ENCODE measurements around the gene NLGN2. TPM values are rescaled to one million over a fixed set of nuclear protein-coding genes. Genes with fewer than 3 reads are reported as not detected.

NLGN2 gene
- total and polyA plus RNA-seq, 2 of the 8 experiments (the other 6 are each of a cell fraction or from before 2014, with no cell fraction given) = 21.2 to 62.8 TPM

DNA sequence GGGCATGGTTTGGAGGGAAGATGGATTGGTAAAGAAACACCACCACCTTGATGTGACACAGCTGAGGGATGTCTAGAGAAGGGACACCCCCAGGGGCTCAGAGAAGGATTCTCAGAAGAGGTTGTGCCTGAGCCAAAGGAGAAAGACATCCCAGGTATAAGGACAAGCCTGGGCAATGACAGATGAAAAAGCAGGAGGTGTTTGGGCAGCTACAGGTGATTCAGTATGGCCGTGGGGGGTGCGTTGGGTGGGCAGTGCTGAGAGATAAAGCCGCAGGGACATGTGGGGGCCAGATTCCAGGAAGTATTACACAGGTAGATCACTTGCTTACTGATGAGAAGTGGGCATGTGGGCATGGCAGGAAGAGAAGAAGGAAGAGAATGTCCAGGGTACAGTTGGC, 45.7 kb upstream of the NLGN2 start:
- Histone ChIP-seq H3K4me2 (ENCODE audit: insufficient read depth in 1 of 2, low read depth in 2 of 2, low read length in 2 of 2) (no peak overlapping the region), H4K91ac (replicated peaks; ENCODE audit: insufficient read length, low read length) (no peak overlapping the region), H3K9ac (replicated peaks in 1 of 4; ENCODE audit: extremely low read depth in 1 of 4, low read depth in 3 of 4, low read length in 3 of 4) (no peak overlapping the region), H3K36me3 (ENCODE audit: control insufficient read depth in 2 of 4, insufficient read depth in 4 of 4, low read length in 3 of 4) (no peaks in the 10 kb centered on the region), H3K79me1 (ENCODE audit: low read depth, low read length) (no peaks in the 10 kb centered on the region), H3K4me1 (replicated peaks in 1 of 4; ENCODE audit: control insufficient read depth in 3 of 4, insufficient read depth in 4 of 4, low read length in 3 of 4) (peaks cover 0 to 1% (median under 1%) of the 10 kb centered on the region in 4 experiments; a peak in 3 of 7 replicates), H2BK5ac (ENCODE audit: low read depth, low read length) (no peak overlapping the region), H3K23me2 (ENCODE audit: low read depth, low read length) (no peaks in the 10 kb centered on the region), H3K27me3 (replicated peaks in 1 of 4; ENCODE audit: control insufficient read depth in 3 of 4, extremely low read depth in 1 of 4, insufficient read depth in 3 of 4, low read length in 3 of 4) (no peaks in the 10 kb centered on the region), H4K8ac (ENCODE audit: extremely low read depth, insufficient read depth, low read length) (no peak overlapping the region), H4K20me1 (replicated peaks in 1 of 2; ENCODE audit: control insufficient read depth in 1 of 2, insufficient read depth in 2 of 2, low read length in 2 of 2) (no peaks in the 10 kb centered on the region), H3K4me3 (ENCODE audit: extremely low read depth in 1 of 4, insufficient read depth in 2 of 4, low read depth in 3 of 4, low read length in 4 of 4) (no peak overlapping the region), H4K5ac (ENCODE audit: insufficient read length, low read depth, low read length) (no peak overlapping the region), H3K56ac (replicated peaks; ENCODE audit: insufficient read length, low read depth, low read length) (no peak overlapping the region), H3K4ac (replicated peaks; ENCODE audit: insufficient read length, low read depth, low read length) (no peak overlapping the region), H3K23ac (ENCODE audit: insufficient read length) (no peak overlapping the region), H2BK12ac (ENCODE audit: low read depth, low read length) (no peak overlapping the region), H3K14ac (ENCODE audit: insufficient read length) (no peak overlapping the region), H2BK15ac (ENCODE audit: low read length) (no peak overlapping the region), H3K18ac (ENCODE audit: extremely low read depth, low read length) (no peak overlapping the region), H2BK120ac (replicated peaks; ENCODE audit: low read depth, low read length) (no peak overlapping the region), H2AK5ac (ENCODE audit: low read depth, low read length) (no peak overlapping the region), H2AFZ (ENCODE audit: low read length) (no peak overlapping the region), H3K9me3 (ENCODE audit: insufficient read depth in 2 of 2, low read depth in 1 of 2, low read length in 1 of 2) (no peaks in the 10 kb centered on the region), H2BK20ac (ENCODE audit: low read length) (no peak overlapping the region), H3K27ac (ENCODE audit: low read depth, low read length) (no peak overlapping the region), H3K79me2 (ENCODE audit: control insufficient read depth in 1 of 2, insufficient read depth in 2 of 2, low read length in 2 of 2) (no peaks in the 10 kb centered on the region)
- ChIA-PET CTCF (ENCODE audit: partially characterized antibody) (interaction anchor here (0.7 to 2.1 kb wide), 7 partner anchors 8 to 141 kb away, joined by 3 to 11 read pairs (median 5); partner anchors contain the start of gene SPEM1), POLR2A (ENCODE audit: partially characterized antibody) (interaction anchor here (0.9 to 1.5 kb wide), 5 partner anchors 18 to 141 kb away, joined by 3 to 5 read pairs (median 4); partner anchors contain the start of gene POLR2A)
- 95% methylated on average over 3 of the region's 3 CpGs; no CpG with 5 or more reads in 1 of the 2 experiments for WGBS, 2 experiments (ENCODE audit: extremely low coverage in 1 of 2, insufficient coverage in 1 of 2, insufficient read length in 1 of 2, insufficient replicate concordance in 2 of 2, low coverage in 1 of 2, low lambda C conversion rate in 2 of 2, missing lambda C conversion rate in 1 of 2)
- FAIRE-seq (no peak), DNase-seq (ENCODE audit: low read depth in 1 of 2, low spot score in 2 of 2) (no peak)
- TF ChIP-seq POLR2A (IDR thresholded peaks at IDR 0.05; ENCODE audit: control extremely low read depth in 1 of 2, low read depth in 2 of 2, low read length in 2 of 2) = no peak
- TF ChIP-seq CTCF (IDR thresholded peaks at IDR 0.05; ENCODE audit: control extremely low read depth in 1 of 3, insufficient read depth in 1 of 3, low read depth in 1 of 3, low read length in 3 of 3) = no peak
- TF ChIP-seq KDM1A (IDR thresholded peaks at IDR 0.05; ENCODE audit: borderline replicate concordance, low read length) = no peak
- no peak for TF ChIP-seq CHD1 (IDR thresholded peaks at IDR 0.05; ENCODE audit: low read depth, low read length)
- no peak for TF ChIP-seq ASH2L (IDR thresholded peaks at IDR 0.05; ENCODE audit: low read length)
